NCI-H2081 treated with DMSO at 0.1 percent for 48 hours (cell line): ENCODE data around the gene OR7G1.
"Not testable (repeated sequence)": the region's sequence is repeated elsewhere in the genome, so short reads cannot be mapped to it uniquely, and the experiment has no call there.

Experiments
- DNase-seq: peaks from one replicate; lab custom pipeline; 2025; lab: John Stamatoyannopoulos, UW

Gene OR7G1

DNA sequence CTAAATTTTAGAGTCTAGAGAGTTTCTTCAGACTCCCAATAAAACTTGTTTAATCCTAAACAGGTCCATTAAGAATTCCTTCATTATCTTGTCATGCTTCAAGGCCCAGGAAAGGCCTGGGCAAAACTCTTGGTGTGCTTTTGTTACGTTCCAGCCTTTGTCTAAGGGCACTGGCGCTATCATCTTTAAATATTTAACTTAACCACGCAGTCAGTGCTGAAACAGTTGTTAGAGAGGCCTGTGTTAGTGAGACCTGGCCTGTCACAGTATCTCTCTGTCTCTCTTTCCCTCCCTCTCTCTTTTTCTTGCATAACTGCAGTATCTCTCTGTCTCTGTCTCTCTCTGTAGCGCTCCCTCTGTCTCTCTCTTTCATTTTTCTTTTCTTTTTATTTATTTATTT lies 36.9 kb downstream of the OR7G1 start:
- DNase-seq = no peak

DNA sequence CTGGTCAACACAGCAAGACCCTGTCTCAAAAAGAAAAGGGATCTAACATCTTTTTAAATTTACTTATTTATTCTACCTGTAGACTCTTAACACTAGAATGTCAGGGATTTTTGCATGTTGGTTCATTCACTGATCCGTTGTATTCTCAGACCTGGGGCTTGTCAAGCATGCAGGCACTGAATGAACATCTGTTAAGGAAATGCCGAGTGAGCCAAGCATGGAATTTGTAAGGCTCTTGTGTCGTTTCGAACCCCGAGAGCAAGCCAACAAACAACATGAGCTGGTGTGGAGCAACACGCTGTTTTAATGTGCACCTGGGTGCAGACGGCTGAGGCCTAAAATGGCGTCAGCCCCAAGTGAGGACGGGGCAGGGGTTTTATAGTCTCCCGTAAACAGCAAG lies 38.7 kb downstream of the OR7G1 start:
- DNase-seq = no peak

GRCh38 chr19:9075064-9075949 lies 40.3 kb downstream of the OR7G1 start:
- DNase-seq = no peak

- no peak for DNase-seq
These were observed 41.8 kb downstream of the OR7G1 start for GRCh38 chr19:9073806-9074205.

DNA sequence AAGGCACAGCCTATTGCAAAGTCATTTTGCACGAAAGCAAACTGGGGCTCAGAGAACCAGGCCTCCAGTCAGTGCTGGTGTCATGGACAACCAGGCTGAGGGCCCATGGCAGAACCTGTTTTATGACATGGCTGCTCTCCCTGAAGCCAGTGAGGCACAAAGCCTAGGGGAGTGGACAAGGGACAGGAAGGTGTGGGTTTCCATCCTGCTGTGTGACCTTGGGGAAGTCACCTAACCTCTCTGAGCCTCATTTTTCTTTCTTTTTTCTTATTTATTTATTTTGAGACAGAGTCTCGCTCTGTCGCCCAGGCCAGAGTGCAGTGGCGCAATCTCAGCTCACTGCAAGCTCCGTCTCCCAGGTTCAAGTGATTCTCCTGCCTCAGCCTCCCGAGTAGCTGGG lies 43.8 kb downstream of the OR7G1 start:
- not testable (repeated sequence) for DNase-seq

GRCh38 chr19:9070066-9070465 lies 45.5 kb downstream of the OR7G1 start:
- DNase-seq = no peak

DNA sequence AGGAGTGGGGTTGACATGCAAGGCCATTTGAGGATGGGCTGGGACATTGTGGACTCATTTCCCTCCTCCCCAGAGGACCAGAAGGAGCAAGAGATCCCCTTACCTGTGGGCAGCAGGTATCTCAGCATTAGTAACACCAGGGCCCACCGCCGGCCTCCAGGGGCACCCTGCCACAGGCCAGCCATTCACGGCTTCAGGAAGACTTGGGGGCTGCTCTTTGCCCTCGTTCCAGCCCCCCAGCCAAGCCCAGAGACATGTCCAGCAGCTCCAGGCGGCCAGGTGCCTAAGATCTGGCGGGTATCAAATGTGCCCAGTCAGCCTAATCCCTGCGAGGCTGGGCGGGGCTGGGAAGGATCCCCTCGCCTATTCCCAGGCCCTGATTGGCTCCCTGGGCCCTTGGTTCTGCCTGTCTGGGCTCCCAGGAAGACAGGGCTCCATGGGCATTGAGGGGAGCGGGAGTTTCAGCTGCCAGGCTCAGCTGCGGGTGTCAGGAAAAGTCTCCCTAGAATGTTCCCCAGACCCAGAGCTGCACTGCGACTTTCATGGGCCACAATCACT lies 50.0 kb downstream of the OR7G1 start:
- DNase-seq = no peak
